SH-SY5Y (cell line): Measurements from ENCODE around the gene RNF145.

Experiments used
- GATA2 ChIP-seq: IDR thresholded peaks from 2 replicates; pipeline ENCODE4 v1.6.1; 2011; ENCODE audit warnings: mild to moderate bottlenecking, low read depth, low read length
- GATA3 ChIP-seq: IDR thresholded peaks from 2 replicates; pipeline ENCODE4 v1.6.1; 2011; ENCODE audit warnings: low read depth, mild to moderate bottlenecking, low read length, moderate library complexity

- TF ChIP-seq GATA3 (no peak), GATA2 (no peak)
Observed at GRCh38 chr5:159243385-159243784, 34.0 kb upstream of the RNF145 start.
